HL-60 (cell line): Measurements from ENCODE around the gene CALM1.

Source experiments
- DNase-seq, 2 experiments: peaks; one replicate each; pipeline ENCODE4 v3.0.0-alpha.2; 2010 to 2020; ENCODE audit warnings: low read depth in 1 of 2, low spot score in 1 of 2
- H3K27ac ChIP-seq: fragments of 250-450 bp; sonication (Bioruptor Pico); replicated peaks from 2 replicates; pipeline ENCODE4 v1.5.1; 2020; ENCODE audit warnings: mild to moderate bottlenecking, moderate library complexity
- H3K27me3 ChIP-seq: fragments of 250-450 bp; sonication (Bioruptor Pico); 2 replicates; pipeline ENCODE4 v1.5.1; 2021; ENCODE audit warnings: mild to moderate bottlenecking, moderate library complexity; ENCODE audit not compliant: insufficient read depth, poor library complexity, severe bottlenecking
- H3K4me3 ChIP-seq: replicated peaks from 2 replicates; pipeline ENCODE4 v1.5.1; 2011; ENCODE audit warnings: mild to moderate bottlenecking, control low read depth, low read length; ENCODE audit not compliant: insufficient read depth
- CTCF ChIP-seq: IDR thresholded peaks from one replicate; pipeline ENCODE4 v1.5.1; 2011; ENCODE audit warnings: low read length, control low read depth, inconsistent platforms; ENCODE audit not compliant: insufficient read depth
- GABPA ChIP-seq: IDR thresholded peaks from 2 replicates; pipeline ENCODE4 v1.6.1; 2012; ENCODE audit warnings: low read depth
- POLR2AphosphoS5 ChIP-seq: IDR thresholded peaks from 2 replicates; pipeline ENCODE4 v1.6.1; 2012; ENCODE audit warnings: low read depth
- REST ChIP-seq: IDR thresholded peaks from 2 replicates; pipeline ENCODE4 v1.6.1; 2012; ENCODE audit warnings: low read depth; ENCODE audit not compliant: insufficient replicate concordance
- SPI1 ChIP-seq: IDR thresholded peaks from 2 replicates; pipeline ENCODE4 v1.6.1; 2012; ENCODE audit warnings: low read depth, mild to moderate bottlenecking, borderline replicate concordance

The CALM1 gene

GRCh38 chr14:90358359-90358758 lies 38.5 kb upstream of the CALM1 start:
- no peak for TF ChIP-seq CTCF
- Histone ChIP-seq H3K27me3 (no peaks in the 10 kb centered on the region), H3K4me3 (no peak overlapping the region), H3K27ac (no peak overlapping the region)
- no peak for DNase-seq

GRCh38 chr14:90361865-90362557 lies 34.8 kb upstream of the CALM1 start:
- TF ChIP-seq CTCF (no peak), REST (no peak), SPI1 (no peak), POLR2AphosphoS5 (no peak), GABPA (no peak)
- Histone ChIP-seq H3K27me3 (no peaks in the 10 kb centered on the region), H3K27ac (no peak overlapping the region), H3K4me3 (no peak overlapping the region)
- DNase-seq: no peak

- H3K4me3 ChIP-seq: no peak overlapping the region
- DNase-seq: no peak
- TF ChIP-seq GABPA (no peak), POLR2AphosphoS5 (no peak), REST (no peak), CTCF (no peak), SPI1 (no peak)
- H3K27ac ChIP-seq: no peak overlapping the region
- H3K27me3 ChIP-seq: no peaks in the 10 kb centered on the region
Observed at GRCh38 chr14:90362558-90362896, 34.3 kb upstream of the CALM1 start.
